IPS-20b (cell line): ENCODE measurements around the gene TRIM7.
A peak's percentile ranks its signal among the peaks of the same experiment; 100 is the strongest.

Source experiments
- H3K27ac ChIP-seq: one replicate; pipeline ENCODE4 v1.5.1; 2013; ENCODE audit warnings: low read length
- H3K27me3 ChIP-seq: 2 replicates; pipeline ENCODE4 v1.6.1; 2013; ENCODE audit warnings: mild to moderate bottlenecking, low read length, inconsistent platforms; ENCODE audit not compliant: insufficient read depth
- H3K36me3 ChIP-seq: 2 replicates; pipeline ENCODE4 v1.6.1; 2013; ENCODE audit warnings: low read depth, mild to moderate bottlenecking, inconsistent platforms, low read length, moderate library complexity; ENCODE audit not compliant: insufficient read depth
- H3K4me1 ChIP-seq: 2 replicates; pipeline ENCODE4 v1.6.1; 2013; ENCODE audit warnings: mild to moderate bottlenecking, control low read depth, inconsistent platforms, low read length, moderate library complexity; ENCODE audit not compliant: insufficient read depth
- H3K4me3 ChIP-seq: 2 replicates; pipeline ENCODE4 v1.5.1; 2013; ENCODE audit warnings: mild to moderate bottlenecking, low read length, inconsistent platforms
- H3K9ac ChIP-seq: 2 replicates; pipeline ENCODE4 v1.6.1; 2013; ENCODE audit warnings: low read depth, mild to moderate bottlenecking, inconsistent platforms, low read length, moderate library complexity
- H3K9me3 ChIP-seq: 2 replicates; pipeline ENCODE4 v1.6.1; 2013; ENCODE audit warnings: mild to moderate bottlenecking, low read depth, low read length, inconsistent platforms; ENCODE audit not compliant: insufficient read depth

Gene TRIM7

DNA sequence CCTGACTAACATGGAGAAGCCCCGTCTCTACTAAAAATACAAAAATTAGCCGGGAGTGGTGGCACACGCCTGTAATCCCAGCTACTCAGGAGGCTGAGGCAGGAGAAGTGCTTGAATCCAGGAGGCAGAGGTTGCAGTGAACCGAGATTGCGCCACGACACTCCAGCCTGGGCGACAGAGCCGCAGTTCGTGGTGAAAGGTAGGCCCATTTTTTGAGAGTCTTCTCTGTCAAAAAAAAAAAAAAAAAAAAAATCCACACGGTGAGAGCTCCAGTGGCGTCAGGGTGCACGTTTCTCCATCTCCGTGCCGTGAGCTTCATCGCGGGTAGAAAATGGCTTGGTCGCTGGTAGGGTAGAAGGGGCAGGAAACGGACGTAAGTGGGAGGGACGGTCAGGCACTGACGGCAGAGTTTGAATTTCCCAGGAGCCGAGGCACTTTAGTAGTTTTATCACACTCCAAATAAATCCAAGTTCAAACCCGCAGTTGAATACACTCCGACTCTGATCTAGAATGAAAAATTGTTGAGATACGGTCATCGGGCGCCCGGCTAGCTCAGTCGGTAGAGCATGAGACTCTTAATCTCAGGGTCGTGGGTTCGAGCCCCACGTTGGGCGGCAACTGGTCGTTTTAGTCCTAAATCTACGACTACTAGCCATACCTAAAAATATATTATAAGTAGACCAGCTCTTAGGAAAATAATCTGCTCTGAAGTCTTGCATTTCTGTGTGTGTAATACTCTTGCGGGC, 2.4 kb upstream of the TRIM7 start:
- H3K9me3 ChIP-seq, result no peaks in the 10 kb centered on the region; the same call in 1 of the 2 replicates
- H3K27ac ChIP-seq, result no peak overlapping the region
- no peaks in the 10 kb centered on the region for H3K36me3 ChIP-seq
- peaks cover 43% of the 10 kb centered on the region for H3K27me3 ChIP-seq
- peak overlapping the region; percentile 81 for H3K4me3 ChIP-seq
- peaks cover 4% of the 10 kb centered on the region for H3K4me1 ChIP-seq
- peak overlapping the region; percentile 49; the same call in 1 of the 2 replicates for H3K9ac ChIP-seq

GRCh38 chr5:181205761-181206649, 1.0 kb upstream of the TRIM7 start:
- Histone ChIP-seq H3K27me3 (peaks cover 56% of the 10 kb centered on the region), H3K4me1 (peaks cover 4% of the 10 kb centered on the region), H3K36me3 (no peaks in the 10 kb centered on the region), H3K27ac (no peak overlapping the region), H3K4me3 (peak overlapping the region; percentile 81), H3K9ac (peak overlapping the region; percentile 44; the same call in 1 of the 2 replicates), H3K9me3 (no peaks in the 10 kb centered on the region; the same call in 1 of the 2 replicates)

DNA sequence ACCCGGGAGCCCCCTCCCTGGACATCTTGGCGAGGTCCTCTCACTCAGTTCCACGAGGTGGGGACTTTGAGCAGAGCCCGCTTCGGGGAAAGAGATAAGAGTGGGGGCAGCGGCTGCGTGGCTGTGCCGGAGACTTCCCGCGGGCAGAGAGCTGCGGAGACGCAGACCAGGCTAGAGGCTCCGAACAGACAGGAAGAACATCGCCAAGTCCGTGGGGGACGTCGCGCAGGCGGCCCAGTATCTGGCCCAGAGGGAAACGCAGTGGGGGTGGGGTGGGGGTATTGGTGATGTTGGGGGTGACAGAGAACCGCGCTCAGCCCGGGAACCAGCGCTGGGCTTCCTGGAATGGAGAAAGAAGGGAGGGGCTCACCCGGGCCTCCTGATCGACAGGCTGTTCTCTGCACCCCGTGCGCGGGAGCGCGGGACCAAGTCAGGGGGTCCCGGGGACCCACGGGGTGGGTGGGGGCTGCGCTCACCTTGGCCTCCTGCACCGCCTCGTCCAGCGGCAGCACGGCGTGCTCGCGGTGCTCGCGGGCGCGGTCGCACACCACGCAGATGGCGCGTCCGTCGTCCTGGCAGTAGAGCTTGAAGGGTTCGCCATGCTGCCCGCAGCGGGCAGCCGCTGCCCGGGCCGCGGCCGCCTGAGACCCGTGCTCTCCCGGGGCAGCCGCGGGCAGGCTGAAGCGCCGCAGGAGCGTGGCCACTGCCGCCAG, 727 bp downstream of the TRIM7 start:
- Histone ChIP-seq H3K9me3 (no peaks in the 10 kb centered on the region; the same call in 1 of the 2 replicates), H3K27me3 (peaks cover 74% of the 10 kb centered on the region), H3K4me1 (peaks cover 4% of the 10 kb centered on the region), H3K4me3 (peak overlapping the region; percentile 81), H3K9ac (no peak overlapping the region), H3K36me3 (no peaks in the 10 kb centered on the region), H3K27ac (no peak overlapping the region)

- peaks cover 5% of the 10 kb centered on the region for H3K4me1 ChIP-seq
- peaks cover 78% of the 10 kb centered on the region for H3K27me3 ChIP-seq
- H3K9me3 ChIP-seq, result no peaks in the 10 kb centered on the region; the same call in 1 of the 2 replicates
- H3K36me3 ChIP-seq, result no peaks in the 10 kb centered on the region
- H3K27ac ChIP-seq, result no peak overlapping the region
- peak overlapping the region; percentile 81 for H3K4me3 ChIP-seq
- no peak overlapping the region for H3K9ac ChIP-seq
Measured at GRCh38 chr5:181203777-181204112, 1.3 kb downstream of the TRIM7 start.

- no peak overlapping the region for H3K9ac ChIP-seq
- H3K9me3 ChIP-seq, result no peaks in the 10 kb centered on the region; the same call in 1 of the 2 replicates
- peaks cover 83% of the 10 kb centered on the region for H3K27me3 ChIP-seq
- H3K27ac ChIP-seq, result no peak overlapping the region
- no peak overlapping the region; the same call in 1 of the 2 replicates for H3K4me3 ChIP-seq
- peaks cover 9% of the 10 kb centered on the region for H3K4me1 ChIP-seq
- H3K36me3 ChIP-seq, result no peaks in the 10 kb centered on the region
Measured at GRCh38 chr5:181203093-181203711, 1.8 kb downstream of the TRIM7 start.

GRCh38 chr5:181200816-181201215, 4.2 kb downstream of the TRIM7 start:
- H3K4me1 ChIP-seq, result peaks cover 10% of the 10 kb centered on the region
- no peak overlapping the region for H3K4me3 ChIP-seq
- no peaks in the 10 kb centered on the region for H3K36me3 ChIP-seq
- peaks cover 78% of the 10 kb centered on the region for H3K27me3 ChIP-seq
- no peaks in the 10 kb centered on the region for H3K9me3 ChIP-seq
- no peak overlapping the region for H3K9ac ChIP-seq
- no peak overlapping the region for H3K27ac ChIP-seq

- H3K4me1 ChIP-seq, result peaks cover 10% of the 10 kb centered on the region
- no peak overlapping the region for H3K9ac ChIP-seq
- H3K27ac ChIP-seq, result no peak overlapping the region
- H3K4me3 ChIP-seq, result no peak overlapping the region
- H3K27me3 ChIP-seq, result peaks cover 71% of the 10 kb centered on the region
- H3K9me3 ChIP-seq, result no peaks in the 10 kb centered on the region
- no peaks in the 10 kb centered on the region for H3K36me3 ChIP-seq
Measured at GRCh38 chr5:181199881-181200638, 4.9 kb downstream of the TRIM7 start.

- Histone ChIP-seq H3K4me1 (peaks cover 10% of the 10 kb centered on the region), H3K9ac (no peak overlapping the region), H3K27ac (no peak overlapping the region), H3K36me3 (no peaks in the 10 kb centered on the region), H3K27me3 (peaks cover 60% of the 10 kb centered on the region), H3K9me3 (no peaks in the 10 kb centered on the region), H3K4me3 (peak overlapping the region; percentile 39; the same call in 1 of the 2 replicates)
Measured at GRCh38 chr5:181198905-181199519, 6.0 kb downstream of the TRIM7 start.

DNA sequence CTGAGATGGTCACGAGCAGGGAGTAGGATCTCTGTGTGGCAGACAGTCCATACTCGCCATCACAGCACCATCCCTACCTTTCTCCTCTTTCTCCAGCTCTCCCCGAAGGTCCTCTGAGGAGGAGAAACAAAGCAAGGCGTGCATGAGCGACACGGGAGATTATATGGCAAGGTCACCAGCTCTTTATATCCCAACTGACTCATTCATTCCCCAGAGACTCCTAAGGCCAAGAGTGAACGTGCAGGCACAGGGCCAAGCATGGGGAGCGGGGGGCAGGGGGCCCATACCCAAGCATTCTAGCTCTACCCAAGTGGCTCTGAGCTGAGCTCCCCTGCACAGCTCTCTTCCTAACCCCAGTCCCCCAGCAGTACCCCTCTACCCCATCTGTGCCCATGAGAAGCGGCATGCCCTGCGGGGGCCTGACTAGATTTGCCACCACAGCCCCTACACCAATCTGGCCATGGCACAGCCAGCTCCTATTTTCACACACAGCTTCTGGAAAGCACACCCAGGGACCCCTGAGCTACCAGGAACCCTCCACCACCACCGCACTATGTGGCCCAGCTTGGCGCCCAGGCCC, 6.8 kb downstream of the TRIM7 start:
- H3K9ac ChIP-seq, result no peak overlapping the region
- H3K4me1 ChIP-seq, result peaks cover 10% of the 10 kb centered on the region
- H3K36me3 ChIP-seq, result no peaks in the 10 kb centered on the region
- H3K4me3 ChIP-seq, result peak overlapping the region; percentile 39; the same call in 1 of the 2 replicates
- no peak overlapping the region for H3K27ac ChIP-seq
- H3K27me3 ChIP-seq, result peaks cover 59% of the 10 kb centered on the region
- H3K9me3 ChIP-seq, result no peaks in the 10 kb centered on the region

GRCh38 chr5:181197326-181197951, 7.6 kb downstream of the TRIM7 start:
- Histone ChIP-seq H3K4me1 (peaks cover 10% of the 10 kb centered on the region), H3K9ac (no peak overlapping the region), H3K9me3 (no peaks in the 10 kb centered on the region), H3K4me3 (no peak overlapping the region), H3K27me3 (peaks cover 59% of the 10 kb centered on the region), H3K27ac (no peak overlapping the region), H3K36me3 (no peaks in the 10 kb centered on the region)
